Activated naive CD8-positive, alpha-beta T cell treated with anti-CD3 and anti-CD28 coated beads, Interleukin-2, amount 50 U/mL, for 24 hours (primary cell): ENCODE measurements around the gene KRTAP5-6.

Experiments used
- ATAC-seq: fragments of 150-1000 bp; cut with Tn5 transposase; one replicate; pipeline ENCODE4 v1.10.0; 2021
- DNase-seq: peaks from one replicate; pipeline ENCODE4 v3.0.0; 2021
- H3K27ac Mint-ChIP-seq: one replicate; pipeline ENCODE4 v1.8.0; 2021; ENCODE audit warnings: mild to moderate bottlenecking, mixed read lengths
- H3K27me3 Mint-ChIP-seq: one replicate; pipeline ENCODE4 v1.8.0; 2021; ENCODE audit warnings: mixed read lengths
- H3K36me3 Mint-ChIP-seq: one replicate; pipeline ENCODE4 v1.8.0; 2021; ENCODE audit warnings: low read depth, mixed read lengths
- H3K4me1 Mint-ChIP-seq: one replicate; pipeline ENCODE4 v1.8.0; 2021; ENCODE audit warnings: mixed read lengths
- H3K4me3 Mint-ChIP-seq: one replicate; pipeline ENCODE4 v1.8.0; 2021; ENCODE audit warnings: mild to moderate bottlenecking, moderate library complexity, mixed read lengths
- H3K9me3 Mint-ChIP-seq: one replicate; pipeline ENCODE4 v1.8.0; 2021; ENCODE audit warnings: mixed read lengths

KRTAP5-6 gene

DNA sequence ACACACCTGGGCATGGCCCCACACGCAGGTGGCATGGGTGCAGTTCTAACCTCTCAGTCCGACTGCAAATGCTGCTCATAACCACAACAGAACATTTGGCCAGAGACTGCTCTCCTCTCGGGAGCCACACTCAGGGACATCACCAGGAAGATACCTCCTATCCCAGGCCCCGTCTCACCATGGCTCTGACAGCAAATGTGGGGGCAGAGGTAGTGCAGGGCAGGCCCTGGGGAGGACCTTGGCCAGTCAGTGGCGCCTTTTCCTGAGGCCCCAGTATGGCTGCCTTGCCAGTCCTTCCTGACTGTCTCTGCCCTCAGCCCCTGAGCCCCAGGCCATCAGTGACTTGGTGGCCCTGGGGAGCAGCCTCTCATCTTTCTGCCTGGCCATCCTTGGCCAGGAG lies 2.8 kb downstream of the KRTAP5-6 start:
- no peak overlapping the region for H3K27ac Mint-ChIP-seq
- H3K27me3 Mint-ChIP-seq = peaks cover 2% of the 10 kb centered on the region
- peaks cover 13% of the 10 kb centered on the region for H3K9me3 Mint-ChIP-seq
- peaks cover 6% of the 10 kb centered on the region for H3K36me3 Mint-ChIP-seq
- DNase-seq (no peak), ATAC-seq (no peak)
- no peak overlapping the region for H3K4me3 Mint-ChIP-seq
- peaks cover 29% of the 10 kb centered on the region for H3K4me1 Mint-ChIP-seq

DNA sequence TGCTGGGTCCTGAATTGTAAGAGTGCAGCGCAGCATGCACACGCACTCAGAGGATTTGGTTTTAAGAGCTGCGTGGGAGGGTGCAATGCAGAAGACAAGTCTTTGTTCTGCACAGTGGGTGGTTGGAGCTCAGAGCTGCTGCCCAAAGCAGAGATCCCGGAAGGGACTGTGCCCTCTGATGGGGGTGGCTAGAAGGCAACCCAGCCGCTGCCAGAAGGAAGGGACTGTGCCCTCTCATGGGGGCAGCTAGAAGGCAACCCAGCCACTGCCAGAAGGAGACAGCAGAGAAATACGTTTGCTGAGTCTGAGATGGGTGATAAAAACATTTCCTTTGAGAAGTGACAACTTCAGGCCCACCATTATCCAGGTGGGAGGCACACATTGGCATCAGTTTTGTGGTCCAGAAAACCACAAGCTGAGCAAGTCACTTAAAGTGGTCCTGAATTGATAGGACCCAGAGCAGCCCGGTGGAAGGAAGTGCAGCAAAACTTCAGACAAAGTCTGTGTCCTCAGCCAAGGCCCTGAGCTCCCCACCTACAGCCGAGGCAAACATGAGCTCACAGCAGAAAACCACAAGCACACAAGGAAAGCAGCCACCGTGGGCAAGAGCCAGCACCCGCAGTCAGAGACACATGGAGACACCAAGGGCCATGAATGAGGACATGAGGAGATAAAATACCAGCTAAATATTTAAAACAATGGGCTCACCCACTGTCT lies 4.3 kb downstream of the KRTAP5-6 start:
- Mint-ChIP-seq H3K9me3 (peaks cover 13% of the 10 kb centered on the region), H3K36me3 (peaks cover 6% of the 10 kb centered on the region), H3K4me1 (peaks cover 41% of the 10 kb centered on the region), H3K27me3 (no peaks in the 10 kb centered on the region), H3K4me3 (peak overlapping the region; percentile 27), H3K27ac (peak overlapping the region; percentile 29)
- ATAC-seq (peak; percentile 77), DNase-seq (peak; percentile 44)

DNA sequence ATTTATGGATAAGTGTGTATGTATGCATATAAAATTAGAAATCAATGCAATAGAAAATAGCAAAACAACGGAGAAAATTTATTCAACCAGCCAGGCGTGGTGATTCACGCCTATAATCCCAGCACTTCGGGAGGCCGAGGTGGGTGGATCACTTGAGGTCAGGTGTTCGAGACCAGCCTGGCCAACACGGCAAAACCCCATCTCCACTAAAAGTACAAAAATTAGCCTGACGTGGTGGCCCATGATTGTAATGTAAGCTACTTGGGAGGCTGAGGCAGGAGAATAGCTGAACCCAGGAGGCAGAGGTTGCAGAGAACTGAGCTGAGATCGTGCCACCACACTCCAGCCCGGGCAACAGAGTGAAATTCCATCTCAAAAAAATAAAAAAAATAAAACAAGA lies 5.5 kb downstream of the KRTAP5-6 start:
- H3K4me3 Mint-ChIP-seq = no peak overlapping the region
- H3K27ac Mint-ChIP-seq = no peak overlapping the region
- peaks cover 13% of the 10 kb centered on the region for H3K9me3 Mint-ChIP-seq
- ATAC-seq (no peak), DNase-seq (no peak)
- H3K27me3 Mint-ChIP-seq = no peaks in the 10 kb centered on the region
- peaks cover 6% of the 10 kb centered on the region for H3K36me3 Mint-ChIP-seq
- H3K4me1 Mint-ChIP-seq = peaks cover 45% of the 10 kb centered on the region

DNA sequence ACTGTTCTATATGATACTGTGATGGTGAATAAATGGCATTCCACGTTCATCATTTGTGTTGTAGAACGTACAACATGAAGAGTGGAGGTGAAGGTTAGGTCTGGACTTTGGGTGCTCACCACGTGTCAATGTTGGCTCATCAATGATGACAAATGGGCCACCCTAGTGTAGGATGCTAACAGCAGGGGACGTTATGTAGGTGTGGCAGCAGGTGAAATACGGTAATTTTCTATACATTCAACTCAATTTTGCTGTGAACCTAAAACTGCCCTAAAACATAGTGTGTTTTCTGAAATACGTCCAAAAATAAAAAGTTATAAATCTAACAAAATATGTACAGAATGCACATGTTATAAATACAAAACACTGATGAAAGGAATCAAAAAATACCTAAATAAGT lies 6.2 kb downstream of the KRTAP5-6 start:
- Mint-ChIP-seq H3K9me3 (peaks cover 12% of the 10 kb centered on the region), H3K4me3 (no peak overlapping the region), H3K27ac (no peak overlapping the region), H3K36me3 (peaks cover 6% of the 10 kb centered on the region), H3K4me1 (peaks cover 45% of the 10 kb centered on the region), H3K27me3 (no peaks in the 10 kb centered on the region)
- DNase-seq = no peak
- ATAC-seq = no peak

DNA sequence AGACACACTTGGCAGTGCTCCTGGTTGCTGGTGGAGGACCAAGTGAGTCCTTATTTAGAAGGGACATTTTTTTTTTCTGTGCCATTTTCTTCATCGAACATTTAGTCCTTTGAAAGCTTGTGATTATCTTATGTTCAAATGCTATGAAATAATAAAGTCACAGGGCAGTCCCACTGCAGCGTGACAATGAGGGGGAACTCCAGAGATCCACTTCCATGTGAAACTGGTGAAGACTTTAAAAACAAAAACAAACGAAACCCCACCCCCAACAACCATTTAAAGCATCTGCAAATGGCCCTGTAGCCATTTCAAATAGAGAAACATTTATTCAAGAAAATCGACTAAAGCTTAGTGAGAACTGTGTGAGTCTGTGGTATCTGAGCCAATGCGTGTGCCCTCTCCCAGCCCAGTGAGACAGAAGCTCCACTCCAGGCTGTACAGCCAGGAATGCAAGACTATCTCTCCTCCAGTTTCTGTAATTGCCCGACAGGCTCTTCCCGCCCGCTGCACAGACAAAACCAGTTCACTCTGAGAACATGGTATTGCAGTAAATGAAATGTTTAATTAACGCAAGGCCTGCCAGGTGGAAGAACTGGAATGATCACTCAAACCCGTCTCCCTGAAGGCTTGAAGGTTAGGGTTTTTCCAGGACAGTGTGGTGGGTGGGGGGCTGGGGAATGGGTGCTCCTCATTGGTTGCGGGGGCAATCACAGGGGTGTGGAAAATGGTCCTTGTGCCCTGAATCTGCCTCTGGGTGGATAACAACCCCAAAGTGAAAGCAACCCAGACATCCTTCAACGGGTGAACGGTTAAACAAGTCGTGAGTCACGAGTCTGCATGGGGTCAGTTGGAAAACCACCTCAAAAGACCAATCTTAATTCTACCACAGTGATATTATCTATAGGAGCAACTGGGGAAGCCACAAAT lies 8.4 kb downstream of the KRTAP5-6 start:
- peaks cover 4% of the 10 kb centered on the region for H3K27me3 Mint-ChIP-seq
- peak; percentile 38 for ATAC-seq
- H3K36me3 Mint-ChIP-seq = peaks cover 6% of the 10 kb centered on the region
- no peak for DNase-seq
- peaks cover 8% of the 10 kb centered on the region for H3K9me3 Mint-ChIP-seq
- peaks cover 36% of the 10 kb centered on the region for H3K4me1 Mint-ChIP-seq
- no peak overlapping the region for H3K4me3 Mint-ChIP-seq
- H3K27ac Mint-ChIP-seq = peak overlapping the region; percentile 67

DNA sequence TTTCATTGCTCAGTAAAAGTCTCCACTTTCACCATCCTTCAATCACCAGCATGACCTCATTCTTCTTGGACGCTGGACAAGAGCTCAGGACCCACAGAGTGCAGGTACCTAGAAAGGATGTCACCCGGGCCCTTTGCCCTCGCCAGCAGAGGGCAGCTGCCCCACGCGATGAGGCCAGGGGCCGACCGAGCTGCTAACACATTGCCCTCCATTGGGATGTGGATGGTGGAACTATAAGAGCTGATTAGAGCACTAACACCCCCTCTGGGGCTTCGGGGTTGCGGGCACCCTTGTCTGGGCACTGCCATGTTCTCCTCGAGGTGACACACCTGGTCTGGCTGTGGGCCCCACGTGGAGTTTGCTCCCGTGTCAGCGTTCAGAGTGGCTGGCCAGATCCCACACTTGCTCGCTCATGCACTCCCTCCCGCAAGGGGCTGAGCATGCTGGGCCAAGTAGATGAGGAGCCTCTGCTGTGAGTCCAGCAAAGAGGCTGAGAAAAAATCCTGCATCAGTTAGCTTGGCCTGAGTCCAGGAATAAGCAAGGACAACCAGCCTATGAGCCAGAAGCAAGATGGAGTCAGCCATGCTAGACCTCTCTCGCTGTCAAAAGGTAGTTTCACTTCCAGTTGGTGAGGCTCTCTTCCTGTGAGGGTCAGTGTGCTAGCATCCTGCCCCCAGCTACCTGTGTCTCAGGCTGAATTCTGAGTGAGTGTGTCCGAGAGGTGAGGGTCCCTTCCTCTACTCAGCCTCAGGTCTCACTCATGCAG lies 9.8 kb downstream of the KRTAP5-6 start:
- DNase-seq = peak; percentile 42
- H3K9me3 Mint-ChIP-seq = peaks cover 4% of the 10 kb centered on the region
- peaks cover 22% of the 10 kb centered on the region for H3K4me1 Mint-ChIP-seq
- no peak overlapping the region for H3K27ac Mint-ChIP-seq
- peak; percentile 51 for ATAC-seq
- H3K27me3 Mint-ChIP-seq = peaks cover 6% of the 10 kb centered on the region
- H3K4me3 Mint-ChIP-seq = no peak overlapping the region
- H3K36me3 Mint-ChIP-seq = peaks cover 3% of the 10 kb centered on the region

DNA sequence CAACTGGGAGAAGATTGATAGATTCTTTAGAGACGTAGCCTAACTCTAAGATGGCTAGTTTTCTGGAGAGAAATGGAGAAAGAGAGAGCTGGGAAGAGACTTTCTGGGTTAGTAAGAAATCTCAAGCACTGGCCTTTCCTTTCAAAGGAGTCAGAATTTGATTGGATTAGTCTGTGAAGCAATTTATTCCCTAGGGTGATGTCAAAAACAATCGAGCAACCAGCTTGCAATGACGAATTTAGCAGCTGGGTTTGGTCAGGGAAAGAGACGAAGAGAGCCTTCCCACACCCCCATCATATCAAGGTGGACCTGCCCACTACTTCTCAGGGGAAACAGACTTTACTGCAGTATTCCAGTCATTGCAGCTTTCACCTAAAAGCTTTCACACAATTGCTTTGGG lies 10.8 kb downstream of the KRTAP5-6 start:
- Mint-ChIP-seq H3K27me3 (peaks cover 7% of the 10 kb centered on the region), H3K4me1 (peaks cover 18% of the 10 kb centered on the region), H3K36me3 (no peaks in the 10 kb centered on the region), H3K27ac (no peak overlapping the region), H3K9me3 (no peaks in the 10 kb centered on the region), H3K4me3 (no peak overlapping the region)
- ATAC-seq = no peak
- no peak for DNase-seq

DNA sequence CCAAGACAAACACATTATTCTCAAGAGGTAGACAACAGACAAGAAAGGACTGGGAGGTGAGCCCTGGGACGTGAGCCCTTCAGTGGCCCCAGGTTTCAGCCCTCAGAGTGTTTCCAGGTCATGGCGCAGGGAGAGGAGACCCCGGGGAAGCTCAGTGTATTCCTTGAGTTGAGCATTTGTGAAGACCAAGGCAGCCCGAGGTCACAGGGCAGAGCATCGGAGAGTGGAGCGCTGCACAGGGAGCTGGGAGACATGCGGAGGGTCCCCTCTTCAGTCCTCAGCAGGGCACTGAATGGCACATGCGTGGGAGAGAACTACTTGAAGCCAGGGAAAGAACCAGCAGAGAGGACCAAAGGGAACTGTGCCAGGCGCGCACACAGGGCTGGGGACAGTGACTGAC lies 11.7 kb downstream of the KRTAP5-6 start:
- H3K9me3 Mint-ChIP-seq = no peaks in the 10 kb centered on the region
- H3K4me3 Mint-ChIP-seq = no peak overlapping the region
- DNase-seq (no peak), ATAC-seq (no peak)
- peaks cover 7% of the 10 kb centered on the region for H3K27me3 Mint-ChIP-seq
- peaks cover 18% of the 10 kb centered on the region for H3K4me1 Mint-ChIP-seq
- no peaks in the 10 kb centered on the region for H3K36me3 Mint-ChIP-seq
- H3K27ac Mint-ChIP-seq = no peak overlapping the region

DNA sequence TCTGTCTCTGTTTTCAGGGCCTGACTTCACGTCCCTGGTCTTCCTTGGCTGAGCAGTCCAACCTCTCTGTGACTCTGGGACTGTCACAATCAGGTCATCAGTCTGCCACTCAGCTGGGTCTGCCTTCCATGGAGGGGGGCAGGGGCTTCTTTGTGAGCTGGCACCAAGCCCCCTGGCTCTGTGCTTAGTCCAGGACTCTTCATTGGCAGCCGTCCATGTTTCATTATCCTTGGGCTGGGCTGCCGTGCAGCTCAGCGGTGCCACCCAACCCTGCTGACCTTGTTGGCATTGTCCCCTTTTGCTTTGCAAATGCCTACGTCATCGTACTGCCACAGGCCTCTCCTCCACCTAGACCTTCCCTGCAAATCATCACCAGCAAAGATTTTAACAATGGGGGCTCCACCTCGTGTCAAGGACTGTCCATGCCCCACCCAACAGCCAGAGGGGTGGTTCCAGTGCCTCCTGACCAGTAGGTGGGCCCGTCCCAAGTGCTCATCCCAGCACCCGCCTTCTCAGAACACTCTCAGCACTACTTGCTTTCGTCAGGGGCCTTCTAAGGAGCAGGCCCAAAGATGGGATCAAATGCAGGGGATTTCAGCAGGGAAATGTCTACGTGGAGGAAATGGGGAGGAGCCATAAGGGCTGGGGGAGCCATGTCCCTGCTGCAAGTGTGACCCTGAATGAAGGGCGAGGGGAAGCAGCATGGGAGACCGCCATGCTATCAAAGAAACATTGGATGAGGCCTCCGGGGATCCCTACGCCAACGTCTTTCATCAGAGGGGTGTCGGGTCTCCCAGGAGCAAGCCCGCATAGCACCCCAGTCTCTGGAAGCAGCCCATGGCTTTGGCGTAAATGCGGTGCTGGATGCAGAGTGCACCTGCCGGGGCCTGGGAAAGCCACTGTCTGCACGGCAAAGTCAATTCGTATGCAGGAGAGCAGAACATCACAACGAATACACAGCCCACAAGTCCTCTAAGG lies 18.2 kb downstream of the KRTAP5-6 start:
- Mint-ChIP-seq H3K36me3 (no peaks in the 10 kb centered on the region), H3K4me1 (no peaks in the 10 kb centered on the region), H3K9me3 (no peaks in the 10 kb centered on the region), H3K4me3 (no peak overlapping the region), H3K27me3 (peaks cover 4% of the 10 kb centered on the region), H3K27ac (no peak overlapping the region)
- no peak for ATAC-seq
- no peak for DNase-seq

DNA sequence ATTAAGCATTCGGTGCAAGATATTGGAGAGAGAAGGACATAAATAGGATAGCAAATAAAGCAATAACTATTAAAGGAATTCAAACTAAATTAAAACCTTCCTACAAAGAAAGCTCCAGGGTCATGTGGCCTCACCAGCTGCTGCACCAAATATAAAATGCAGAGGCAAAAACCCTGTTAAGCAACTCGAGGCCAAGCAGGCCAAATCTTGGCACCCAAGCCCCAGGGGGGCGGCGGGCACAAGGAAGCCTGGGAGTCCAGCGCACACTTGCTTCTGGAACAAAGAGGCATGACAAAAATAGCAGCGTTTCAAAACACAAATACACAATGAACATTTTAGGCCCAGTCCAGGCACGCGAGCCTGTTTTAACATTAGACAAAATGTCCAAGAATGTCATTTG lies 20.8 kb downstream of the KRTAP5-6 start:
- Mint-ChIP-seq H3K9me3 (no peaks in the 10 kb centered on the region), H3K27me3 (no peaks in the 10 kb centered on the region), H3K27ac (no peak overlapping the region), H3K4me3 (no peak overlapping the region), H3K36me3 (no peaks in the 10 kb centered on the region), H3K4me1 (peaks cover 1% of the 10 kb centered on the region)
- DNase-seq = no peak
- ATAC-seq = no peak

DNA sequence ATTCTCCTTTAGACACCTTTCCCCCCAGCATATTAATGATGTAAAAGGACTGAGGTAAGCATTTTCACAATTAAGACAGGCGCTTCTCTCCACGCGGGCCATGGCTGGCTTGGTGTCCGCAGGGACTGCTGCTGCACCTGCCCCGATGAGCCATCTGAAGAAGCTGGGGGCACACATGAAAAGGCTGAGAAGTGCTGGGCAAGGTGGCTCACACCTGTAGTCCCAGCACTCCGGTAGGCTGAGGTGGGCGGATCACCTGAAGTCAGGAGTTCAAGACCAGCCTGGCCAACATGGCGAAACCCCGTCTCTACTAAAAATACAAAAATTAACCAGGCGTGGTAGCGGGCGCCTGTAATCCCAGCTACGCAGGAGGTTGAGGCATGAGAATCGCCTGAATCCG lies 21.3 kb downstream of the KRTAP5-6 start:
- DNase-seq (no peak), ATAC-seq (no peak)
- Mint-ChIP-seq H3K27me3 (no peaks in the 10 kb centered on the region), H3K36me3 (no peaks in the 10 kb centered on the region), H3K4me1 (peaks cover 4% of the 10 kb centered on the region), H3K27ac (no peak overlapping the region), H3K4me3 (no peak overlapping the region), H3K9me3 (no peaks in the 10 kb centered on the region)

DNA sequence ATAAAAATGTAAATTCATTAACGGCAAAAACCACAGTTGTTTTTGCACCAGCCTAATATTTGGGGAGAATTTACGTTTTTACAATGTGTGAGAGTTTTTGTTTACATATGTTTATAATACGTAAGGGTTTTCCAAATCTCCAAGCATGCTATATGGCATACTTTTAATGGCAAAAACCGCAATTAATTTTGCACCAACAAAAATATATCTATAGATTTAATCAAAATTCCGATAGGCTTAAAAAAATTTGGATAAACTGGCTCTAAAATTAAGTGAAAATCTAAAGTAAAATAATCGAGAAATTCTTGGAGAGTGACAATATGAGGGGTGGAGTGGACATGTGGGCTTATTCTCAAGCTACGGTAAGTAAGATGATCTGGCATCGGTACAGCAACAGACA lies 22.8 kb downstream of the KRTAP5-6 start:
- Mint-ChIP-seq H3K9me3 (no peaks in the 10 kb centered on the region), H3K27me3 (no peaks in the 10 kb centered on the region), H3K4me3 (no peak overlapping the region), H3K36me3 (no peaks in the 10 kb centered on the region), H3K27ac (no peak overlapping the region), H3K4me1 (peaks cover 6% of the 10 kb centered on the region)
- ATAC-seq (no peak), DNase-seq (no peak)

DNA sequence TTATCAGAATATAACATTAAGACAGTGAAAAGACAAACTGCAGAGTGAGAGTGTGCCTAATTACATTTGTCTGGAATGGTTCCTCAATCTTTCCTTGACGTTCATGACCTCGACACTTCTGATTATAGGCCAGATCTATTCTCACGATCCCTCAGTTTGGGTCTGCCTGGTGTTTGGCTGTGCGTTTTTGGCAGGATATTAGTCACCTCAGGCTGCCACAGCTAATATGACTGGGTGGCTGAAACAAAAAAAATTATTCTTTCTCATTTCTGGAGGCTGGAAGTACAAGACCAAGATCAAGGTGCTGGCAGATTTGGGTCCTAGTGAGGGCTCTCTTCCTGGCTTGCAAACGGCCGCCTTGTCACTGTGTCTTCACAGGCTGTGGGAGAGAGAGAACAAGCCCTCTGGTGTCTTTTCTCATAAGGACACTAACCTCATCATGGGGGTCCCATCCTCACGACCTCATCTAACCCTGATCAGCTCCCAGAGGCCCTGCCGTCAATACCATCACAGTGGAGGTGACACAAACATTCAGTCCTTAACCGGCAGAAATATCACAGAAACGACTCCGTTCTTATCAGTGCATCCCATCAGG lies 30.2 kb downstream of the KRTAP5-6 start:
- peak; percentile 73 for ATAC-seq
- Mint-ChIP-seq H3K9me3 (peaks cover 5% of the 10 kb centered on the region), H3K27ac (peak overlapping the region; percentile 88), H3K27me3 (peaks cover 12% of the 10 kb centered on the region), H3K36me3 (no peaks in the 10 kb centered on the region), H3K4me3 (peak overlapping the region; percentile 49), H3K4me1 (peaks cover 57% of the 10 kb centered on the region)
- no peak for DNase-seq
